ENCODE results near the gene KCTD4.

DNA sequence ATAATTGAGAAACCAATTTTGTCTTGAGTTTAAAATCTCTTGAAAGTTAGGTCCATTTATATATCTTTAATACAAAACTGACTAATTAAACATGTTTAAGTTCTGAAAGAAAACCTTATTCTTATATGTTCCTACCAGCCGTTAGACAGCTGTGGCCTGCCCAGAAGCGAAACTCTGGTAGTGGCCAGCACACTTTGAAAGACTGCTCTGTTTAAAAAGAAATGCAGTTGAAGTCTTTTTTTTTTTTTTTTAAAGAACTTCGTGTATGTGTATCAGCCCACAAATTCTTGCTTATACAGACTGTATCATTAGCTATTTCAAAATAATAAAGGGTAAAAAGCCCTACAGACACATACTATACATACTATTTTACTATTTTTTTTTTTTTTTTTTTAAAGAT, 34.0 kb downstream of the KCTD4 start:
- TF ChIP-seq POLR2AphosphoS5 (IDR thresholded peaks at IDR 0.05; ENCODE audit: low read depth, low read length) (no peak), POLR2A (IDR thresholded peaks at IDR 0.05; ENCODE audit: low read depth, low read length) (no peak)
